ENCODE measurements around the gene PCDH12. TPM values are rescaled to one million over a fixed set of nuclear protein-coding genes. Genes with fewer than 3 reads are reported as not detected.

PCDH12 gene
- under 1 TPM; 0.77 to 0.78 TPM for total RNA-seq

GRCh38 chr5:141958113-141958512 lies at the start of gene PCDH12:
Gene PCDH12, minus strand, starts transcription at chr5:141958202. Its CDS starts 351 bp downstream, at chr5:141957851.

DNA sequence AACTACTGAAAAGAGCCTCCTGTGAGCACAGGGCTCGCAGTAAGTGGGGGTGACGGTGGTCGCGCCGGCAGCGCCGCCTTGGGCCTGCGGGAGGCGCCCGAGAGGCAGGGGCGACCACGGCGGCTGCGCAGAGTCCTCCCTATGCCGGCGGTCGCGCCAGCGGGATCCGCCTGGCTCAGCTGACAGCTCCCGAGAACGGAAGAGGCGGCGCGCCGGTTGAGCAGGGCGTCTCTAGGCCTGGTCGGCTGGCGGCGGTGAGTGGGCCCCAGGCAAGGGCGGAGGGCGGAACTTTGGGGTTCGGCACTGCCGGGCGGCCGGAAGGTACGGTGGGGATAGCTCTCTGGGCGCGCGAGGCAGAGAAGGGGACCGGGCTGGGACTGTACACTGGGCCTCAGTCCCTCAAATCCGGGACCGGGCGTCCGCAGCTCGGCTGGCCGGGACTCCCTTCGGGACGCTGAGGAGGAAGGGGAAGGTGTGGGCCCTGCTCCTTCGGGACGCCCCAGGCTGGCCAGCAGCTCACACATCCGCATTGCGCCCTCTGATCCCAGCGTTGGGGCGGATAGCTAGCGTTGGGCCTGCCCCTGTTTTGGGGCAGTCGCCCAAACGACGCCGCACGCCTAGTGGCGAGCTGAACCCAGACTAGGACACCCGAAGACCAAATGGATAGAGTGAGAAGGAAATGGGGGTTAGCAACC lies 11.1 kb upstream of the PCDH12 start, which contains the start of gene RNF14:
RNF14 (plus strand) TSS at position 192 of the 695 bp plus-strand sequence. CDS start 4,484 bp downstream, outside the sequence.

GRCh38 chr5:141923448-141924313 lies 34.3 kb downstream of the PCDH12 start, which contains the start of gene DELE1:
Gene DELE1, plus strand, starts transcription at chr5:141923871. Its CDS starts 71 bp downstream, at chr5:141923942.

Other genes starting within 250 kb of the PCDH12 start
- gene PCDH1, start 79.8 kb downstream of the PCDH12 start, total RNA-seq: not detected
- gene DELE1, start 34.3 kb downstream of the PCDH12 start, total RNA-seq: 10 to 100 TPM; 85.8 to 92.5 TPM
- 10 to 100 TPM; 25.8 to 27.6 TPM for gene RNF14, start 10.9 kb upstream of the PCDH12 start, total RNA-seq
- 10 to 100 TPM; 44.3 to 48.1 TPM for gene GNPDA1, start 54.8 kb upstream of the PCDH12 start, total RNA-seq
- 10 to 100 TPM; 80.4 to 83.4 TPM for gene NDFIP1, start 150.6 kb upstream of the PCDH12 start, total RNA-seq